H1 (cell line): Measurements from ENCODE around the gene ADARB2. TPM values are rescaled to one million over a fixed set of nuclear protein-coding genes. Genes with fewer than 3 reads are reported as not detected.
A peak's percentile ranks its signal among the peaks of the same experiment; 100 is the strongest.

Experiments used
- CTCF ChIA-PET: fragments of 300-600 bp; sonication (Branson Sonifier 250); formaldehyde crosslinking; loops from one replicate; lab custom pipeline; 2021; ENCODE audit not compliant: partially characterized antibody; lab: Charles Lee
- POLR2A ChIA-PET: fragments of 300-600 bp; sonication (Branson Sonifier 250); formaldehyde crosslinking; loops from one replicate; lab custom pipeline; 2021; ENCODE audit warnings: inconsistent platforms; ENCODE audit not compliant: partially characterized antibody; lab: Charles Lee
- DNase-seq, 2 experiments: peaks; one replicate each; pipeline versions ENCODE4 v3.0.0 to v3.0.0-alpha.2; 2010 to 2022; ENCODE audit warnings: low spot score in 2 of 2, low read depth in 1 of 2, mixed read lengths in 1 of 2
- FAIRE-seq: peaks from 2 replicates; lab custom pipeline; 2011; peaks lifted over from hg19 to GRCh38; lab: Jason Lieb, UNC
- H2AFZ ChIP-seq: 2 replicates; pipeline ENCODE4 v1.8.1; 2012; ENCODE audit warnings: low read length, inconsistent platforms
- H2AK5ac ChIP-seq: 2 replicates; pipeline ENCODE4 v1.6.1; 2013; ENCODE audit warnings: low read depth, low read length
- H2BK120ac ChIP-seq: replicated peaks from 2 replicates; pipeline ENCODE3; 2013; ENCODE audit warnings: low read depth, low read length, inconsistent platforms
- H2BK12ac ChIP-seq: 2 replicates; pipeline ENCODE4 v1.6.1; 2013; ENCODE audit warnings: low read depth, low read length
- H2BK15ac ChIP-seq: 2 replicates; pipeline ENCODE4 v1.6.1; 2013; ENCODE audit warnings: low read length
- H2BK20ac ChIP-seq: 2 replicates; pipeline ENCODE4 v1.6.1; 2013; ENCODE audit warnings: low read length
- H2BK5ac ChIP-seq: 2 replicates; pipeline ENCODE4 v1.6.1; 2013; ENCODE audit warnings: low read depth, low read length
- H3K14ac ChIP-seq: 2 replicates; pipeline ENCODE4 v1.6.1; 2013; ENCODE audit warnings: inconsistent platforms; ENCODE audit not compliant: insufficient read length
- H3K18ac ChIP-seq: 2 replicates; pipeline ENCODE4 v1.6.1; 2013; ENCODE audit warnings: low read length; ENCODE audit errors: extremely low read depth
- H3K23ac ChIP-seq: 2 replicates; pipeline ENCODE4 v1.6.1; 2013; ENCODE audit warnings: inconsistent platforms; ENCODE audit not compliant: insufficient read length
- H3K23me2 ChIP-seq: 2 replicates; pipeline ENCODE4 v1.6.1; 2013; ENCODE audit warnings: low read depth, low read length
- H3K27ac ChIP-seq: 2 replicates; pipeline ENCODE4 v1.6.1; 2011; ENCODE audit warnings: low read depth, low read length, inconsistent platforms
- H3K27me3 ChIP-seq, 4 experiments: replicated peaks in 1 of 4; 1 replicate in 1 of 4; 2 replicates in 3 of 4; pipeline versions ENCODE4 v1.6.1 to v1.8.1; 2011 to 2013; ENCODE audit warnings: low read length in 3 of 4, mild to moderate bottlenecking in 3 of 4, inconsistent platforms in 2 of 4, mixed read lengths in 2 of 4, moderate library complexity in 1 of 4; ENCODE audit not compliant: control insufficient read depth in 3 of 4, insufficient read depth in 3 of 4; ENCODE audit errors: extremely low read depth in 1 of 4
- H3K36me3 ChIP-seq, 4 experiments: 2 replicates each; pipeline versions ENCODE4 v1.6.1 to v1.8.1; 2011 to 2013; ENCODE audit warnings: mild to moderate bottlenecking in 4 of 4, low read length in 3 of 4, moderate library complexity in 2 of 4, control low read depth in 1 of 4, inconsistent platforms in 1 of 4; ENCODE audit not compliant: insufficient read depth in 4 of 4, control insufficient read depth in 2 of 4
- H3K4ac ChIP-seq: replicated peaks from 2 replicates; pipeline ENCODE3; 2013; ENCODE audit warnings: low read length, low read depth, mixed read lengths, inconsistent platforms; ENCODE audit not compliant: insufficient read length
- H3K4me1 ChIP-seq, 4 experiments: replicated peaks in 1 of 4; 1 replicate in 1 of 4; 2 replicates in 3 of 4; pipeline versions ENCODE4 v1.6.1 to v1.8.1; 2011 to 2013; ENCODE audit warnings: low read length in 3 of 4, inconsistent platforms in 2 of 4, mixed read lengths in 1 of 4; ENCODE audit not compliant: insufficient read depth in 4 of 4, control insufficient read depth in 3 of 4
- H3K4me2 ChIP-seq, 2 experiments: 2 replicates each; pipeline versions ENCODE4 v1.6.1 to v1.8.1; 2011 to 2013; ENCODE audit warnings: low read depth in 2 of 2, low read length in 2 of 2, control low read depth in 1 of 2, inconsistent platforms in 1 of 2, mild to moderate bottlenecking in 1 of 2; ENCODE audit not compliant: insufficient read depth in 1 of 2
- H3K4me3 ChIP-seq, 4 experiments: fragments of 200-600, 300-600 bp in 1 of 4; sonication (generic), shearing (Covaris generic), sonication (Bioruptor Twin) in 1 of 4; 2 replicates each; pipeline versions ENCODE4 v1.5.1 to v1.8.1; 2011 to 2016; ENCODE audit warnings: low read length in 4 of 4, low read depth in 3 of 4, control low read depth in 2 of 4, inconsistent platforms in 2 of 4, mild to moderate bottlenecking in 2 of 4, mixed read lengths in 1 of 4, moderate library complexity in 1 of 4; ENCODE audit not compliant: insufficient read depth in 2 of 4; ENCODE audit errors: extremely low read depth in 1 of 4
- H3K56ac ChIP-seq: replicated peaks from 2 replicates; pipeline ENCODE3; 2013; ENCODE audit warnings: low read depth, mild to moderate bottlenecking, mixed read lengths, low read length, inconsistent platforms; ENCODE audit not compliant: insufficient read length
- H3K79me1 ChIP-seq: 2 replicates; pipeline ENCODE4 v1.6.1; 2013; ENCODE audit warnings: low read depth, low read length, control low read depth
- H3K79me2 ChIP-seq, 2 experiments: 2 replicates each; pipeline versions ENCODE4 v1.6.1 to v1.8.1; 2012 to 2013; ENCODE audit warnings: low read length in 2 of 2, mild to moderate bottlenecking in 2 of 2, inconsistent platforms in 1 of 2; ENCODE audit not compliant: insufficient read depth in 2 of 2, control insufficient read depth in 1 of 2
- H3K9ac ChIP-seq, 4 experiments: replicated peaks in 1 of 4; 1 replicate in 1 of 4; 2 replicates in 3 of 4; pipeline versions ENCODE4 v1.6.1 to v1.8.1; 2011 to 2013; ENCODE audit warnings: low read depth in 3 of 4, low read length in 3 of 4, control low read depth in 2 of 4, mild to moderate bottlenecking in 2 of 4, moderate library complexity in 2 of 4, inconsistent platforms in 1 of 4; ENCODE audit errors: extremely low read depth in 1 of 4
- H3K9me3 ChIP-seq, 2 experiments: 2 replicates each; pipeline versions ENCODE4 v1.6.1 to v1.8.1; 2012 to 2013; ENCODE audit warnings: mild to moderate bottlenecking in 2 of 2, moderate library complexity in 2 of 2, control low read depth in 1 of 2, inconsistent platforms in 1 of 2, low read depth in 1 of 2, low read length in 1 of 2, mixed read lengths in 1 of 2; ENCODE audit not compliant: insufficient read depth in 2 of 2
- H4K20me1 ChIP-seq, 2 experiments: replicated peaks in 1 of 2; 2 replicates each; pipeline versions ENCODE3 to v1.8.1; 2011 to 2013; ENCODE audit warnings: inconsistent platforms in 2 of 2, low read length in 2 of 2, mild to moderate bottlenecking in 1 of 2; ENCODE audit not compliant: insufficient read depth in 2 of 2, control insufficient read depth in 1 of 2
- H4K5ac ChIP-seq: 2 replicates; pipeline ENCODE4 v1.6.1; 2013; ENCODE audit warnings: low read length, low read depth, mixed read lengths, inconsistent platforms; ENCODE audit not compliant: insufficient read length
- H4K8ac ChIP-seq: 2 replicates; pipeline ENCODE4 v1.8.0; 2013; ENCODE audit warnings: mild to moderate bottlenecking, moderate library complexity, low read length, inconsistent platforms; ENCODE audit not compliant: insufficient read depth; ENCODE audit errors: extremely low read depth
- H4K91ac ChIP-seq: replicated peaks from 2 replicates; pipeline ENCODE3; 2013; ENCODE audit warnings: low read length, mixed read lengths, inconsistent platforms; ENCODE audit not compliant: insufficient read length
- RAD21 ChIP-seq, 2 experiments: IDR thresholded peaks in 1 of 2; conservative IDR thresholded peaks in 1 of 2; 2 replicates each; pipeline ENCODE4 v1.6.1; 2011; ENCODE audit warnings: low read depth in 2 of 2, low read length in 2 of 2, improper control_type of control experiment in 1 of 2, inconsistent platforms in 1 of 2, mild to moderate bottlenecking in 1 of 2, moderate library complexity in 1 of 2
- TEAD4 ChIP-seq: IDR thresholded peaks from 2 replicates; pipeline ENCODE4 v1.6.1; 2012; ENCODE audit warnings: low read depth, low read length, inconsistent platforms, mixed read lengths
- WGBS, 2 experiments: shearing (Covaris generic) in 1 of 2; methylation state at CpG; one replicate each; pipeline versions ENCODE4 v1.1.6 to v1.1.7; 2013 to 2015; ENCODE audit warnings: low lambda C conversion rate in 2 of 2, mixed read lengths in 2 of 2, inconsistent platforms in 1 of 2, low coverage in 1 of 2, missing lambda C conversion rate in 1 of 2; ENCODE audit not compliant: insufficient replicate concordance in 2 of 2, insufficient coverage in 1 of 2, insufficient read length in 1 of 2; ENCODE audit errors: extremely low coverage in 1 of 2, missing lambda C conversion rate in 1 of 2; 5-methylcytosine and 5-hydroxymethylcytosine counted together
- polyA plus RNA-seq, 7 experiments: library from polyadenylated mRNA; depleted of rRNA in 3 of 7; stranded (reverse) in 5 of 7; unstranded in 2 of 7; fragments of >200 nt in 5 of 7; fragments of 200-250 nt in 2 of 7; gene quantifications; 1 replicate in 5 of 7; 2 replicates in 1 of 7; 4 replicates in 1 of 7; pipeline versions ENCODE4 v1.2.1 to v1.2.3, GENCODE V29; 2011 to 2013; ENCODE audit warnings: missing spikeins in 2 of 7, mixed read lengths in 2 of 7
- total RNA-seq: library from RNA; stranded (reverse); fragmentation: NEBNext Ultra II Directional; extraction: Animal tissue kit (Norgen Biotek cat#: 25700); gene quantifications from 2 replicates; pipeline ENCODE4 v1.2.1, GENCODE V29; 2021

The ADARB2 gene
- total and polyA plus RNA-seq, 2 of the 8 experiments (the other 6 are each of a cell fraction or from before 2014, with no cell fraction given): 2.2 to 2.8 TPM

DNA sequence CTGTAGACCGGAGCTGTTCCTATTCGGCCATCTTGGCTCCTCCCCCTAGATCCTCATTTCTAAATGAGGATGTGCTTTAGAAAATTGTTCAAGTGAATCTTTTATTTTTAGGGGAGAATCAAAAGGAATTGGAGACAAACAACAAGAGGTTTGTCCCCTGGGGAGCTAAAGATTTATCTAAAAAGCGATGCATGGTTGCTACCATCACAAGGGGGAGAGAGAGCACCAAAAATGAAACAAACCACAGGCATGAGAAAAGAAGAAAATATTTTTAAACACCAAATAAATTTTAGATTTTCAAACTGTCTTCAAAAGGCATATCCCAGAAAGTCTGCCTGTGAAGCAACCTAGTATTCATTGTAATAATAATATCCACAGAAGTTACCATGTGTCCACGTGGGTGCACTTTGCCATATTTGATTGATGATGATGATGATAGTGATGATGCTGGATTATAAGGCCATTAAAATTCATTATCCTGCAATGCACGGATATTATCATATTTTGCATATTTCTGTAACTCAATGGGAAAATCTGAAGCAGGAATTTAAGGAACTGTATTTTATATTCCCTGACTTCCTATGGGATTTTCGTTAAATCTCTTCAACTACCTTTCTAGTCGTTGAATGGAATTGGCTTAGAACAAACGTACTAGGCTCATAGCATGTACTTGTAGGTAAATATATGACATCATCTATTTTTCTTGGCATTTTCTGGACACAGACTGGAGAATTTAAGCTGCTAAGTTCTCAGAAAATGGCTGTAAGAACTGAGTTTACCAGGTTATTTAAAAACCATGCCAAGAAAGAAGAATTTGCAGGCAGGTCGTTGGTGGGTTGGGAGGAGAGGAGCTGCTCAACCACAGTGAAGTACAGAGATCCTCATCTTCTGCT lies 509.6 kb downstream of the ADARB2 start:
- peaks cover 10% of the 10 kb centered on the region for H3K23me2 ChIP-seq
- H3K4me2 ChIP-seq: no peak overlapping the region
- no peak overlapping the region for H2AK5ac ChIP-seq
- ChIA-PET POLR2A (interaction anchor here (1.0 kb wide), 2 partner anchors 34 to 63 kb away, joined by 3 read pairs; no protein-coding TSS in a partner anchor), CTCF (interaction anchor here (0.6 to 1.1 kb wide), 2 partner anchors 90 to 847 kb away, joined by 3 read pairs; no protein-coding TSS in a partner anchor)
- TF ChIP-seq RAD21 (IDR thresholded peaks at IDR 0.05 in 1 of 2, conservative IDR thresholded peaks at IDR 0.05 in 1 of 2; ENCODE audit: low read depth in 2 of 2, low read length in 2 of 2) (0 out of 4 replicates have a peak, but pooled peaks of 1 of the 2 experiments have one; percentile 4), TEAD4 (no peak)
- no peaks in the 10 kb centered on the region for H3K79me1 ChIP-seq
- H4K5ac ChIP-seq: no peak overlapping the region
- no peak overlapping the region for H2BK120ac ChIP-seq
- H3K9me3 ChIP-seq: no peaks in the 10 kb centered on the region; a peak in 1 of 4 replicates
- no peak overlapping the region for H4K8ac ChIP-seq
- no peak overlapping the region for H3K27ac ChIP-seq
- H2BK5ac ChIP-seq: no peak overlapping the region
- no peak overlapping the region for H3K4ac ChIP-seq
- H3K14ac ChIP-seq: no peak overlapping the region
- H3K9ac ChIP-seq: no peak overlapping the region
- H3K27me3 ChIP-seq: no peaks in the 10 kb centered on the region
- no peak overlapping the region for H2BK12ac ChIP-seq
- no peak overlapping the region for H3K56ac ChIP-seq
- H4K20me1 ChIP-seq: peaks cover 0 to 8% of the 10 kb centered on the region in 2 experiments
- no peaks in the 10 kb centered on the region for H3K36me3 ChIP-seq
- H3K4me1 ChIP-seq: peaks cover 0 to 4% (median 3%) of the 10 kb centered on the region in 4 experiments; a peak in 3 of 7 replicates
- H2BK20ac ChIP-seq: no peak overlapping the region
- H3K18ac ChIP-seq: no peak overlapping the region
- H3K79me2 ChIP-seq: no peaks in the 10 kb centered on the region
- no peak for FAIRE-seq
- 92% methylated on average over 9 of the region's 9 CpGs; no CpG with 5 or more reads in 1 of the 2 experiments for WGBS, 2 experiments
- no peak overlapping the region for H3K4me3 ChIP-seq
- H4K91ac ChIP-seq: no peak overlapping the region
- H2AFZ ChIP-seq: no peak overlapping the region
- DNase-seq: no peak
- no peak overlapping the region for H3K23ac ChIP-seq
- no peak overlapping the region for H2BK15ac ChIP-seq
